GM19328 (cell line): ENCODE data around the gene ZFPL1.
A peak's percentile ranks its signal among the peaks of the same experiment; 100 is the strongest.

ENCODE experiments used
- ATAC-seq: cut with Tn5 transposase; IDR thresholded peaks from one replicate; pipeline ENCODE4 v1.9.1; 2021; ENCODE audit warnings: mild to moderate bottlenecking, moderate library complexity; ENCODE audit not compliant: unreplicated experiment

The ZFPL1 gene

DNA sequence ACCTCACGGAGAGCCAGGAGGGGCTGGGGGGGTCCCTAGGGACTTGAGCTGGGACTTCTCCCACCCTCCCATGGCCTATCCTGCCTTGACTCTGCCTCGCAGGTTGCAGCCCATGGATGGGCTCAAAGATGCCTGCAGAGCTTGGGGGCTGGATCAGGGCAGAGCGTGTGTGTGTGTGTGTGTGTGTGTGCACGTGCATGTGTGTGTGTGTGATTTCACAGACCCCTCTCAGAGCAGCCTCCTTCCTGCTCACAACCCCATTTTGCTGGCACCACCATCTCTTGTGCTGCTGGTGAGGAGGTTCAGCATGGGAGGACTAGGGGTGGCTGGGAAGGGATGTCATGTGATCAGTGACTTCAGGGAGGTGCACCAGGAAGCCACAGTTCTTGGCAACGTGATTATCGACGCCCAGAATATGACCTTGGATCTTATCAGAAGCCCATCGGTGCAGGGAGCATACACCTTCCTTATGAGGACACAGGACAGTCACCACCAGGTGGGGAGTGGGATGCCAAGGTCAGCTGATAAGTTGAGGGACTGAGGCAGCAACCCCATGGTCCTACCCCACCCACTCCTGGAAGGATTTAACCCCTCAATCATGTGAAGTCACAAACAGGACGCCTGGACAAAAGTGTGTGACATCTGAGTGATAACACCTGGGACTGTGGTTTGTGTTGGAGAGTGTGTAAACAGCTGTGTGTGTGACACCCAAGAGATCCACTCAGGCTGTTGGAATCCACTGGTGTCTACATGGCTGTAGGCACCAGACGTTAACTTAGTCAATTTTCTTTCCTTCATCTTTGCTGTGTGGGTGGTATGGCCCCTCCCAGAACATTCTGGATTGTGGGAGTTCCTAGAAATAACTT, 23.8 kb upstream of the ZFPL1 start:
- ATAC-seq: no peak

DNA sequence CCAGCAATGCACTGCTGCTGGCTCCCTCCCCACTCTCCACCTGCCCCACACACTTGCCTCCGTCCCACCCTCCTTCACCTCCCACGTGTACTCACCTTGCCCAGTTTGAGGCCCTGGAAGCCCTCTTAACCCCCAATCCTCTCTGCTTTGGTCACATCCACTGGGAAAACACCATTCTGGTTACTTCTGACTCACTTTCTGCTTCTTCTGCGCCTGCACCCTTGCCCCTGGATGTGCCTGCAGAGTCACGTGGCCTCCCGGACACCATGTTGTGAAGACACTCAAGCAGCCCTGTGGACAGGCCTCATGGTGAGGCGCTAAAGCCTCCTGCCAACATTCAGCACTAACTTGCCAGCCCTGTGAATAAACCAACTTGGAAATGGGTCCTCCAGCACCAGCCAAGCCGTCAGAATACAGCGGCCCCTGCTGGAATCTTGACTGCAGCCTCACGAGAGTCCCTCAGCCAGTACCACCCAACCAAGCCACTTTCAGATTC, 23.1 kb upstream of the ZFPL1 start:
- ATAC-seq: no peak

DNA sequence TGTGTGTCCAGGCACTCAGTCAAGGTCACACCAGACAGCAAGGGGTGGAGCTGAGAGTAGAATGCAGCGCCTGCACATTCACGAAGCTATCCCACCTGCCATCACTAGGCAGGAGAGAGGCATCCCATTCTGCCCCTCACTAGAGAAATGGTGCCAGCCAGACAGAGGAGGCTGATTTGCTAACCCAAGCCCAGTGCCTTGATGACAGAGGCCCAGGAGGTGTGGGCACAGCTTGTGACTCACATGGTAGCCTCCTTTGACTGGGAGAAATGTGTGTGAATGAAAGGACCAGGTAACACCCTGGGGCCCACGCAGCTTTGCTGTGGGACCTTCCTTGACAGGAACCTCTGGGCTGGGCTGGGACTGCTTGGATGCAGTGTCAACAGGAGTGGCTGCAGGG, 20.5 kb upstream of the ZFPL1 start:
- no peak for ATAC-seq

DNA sequence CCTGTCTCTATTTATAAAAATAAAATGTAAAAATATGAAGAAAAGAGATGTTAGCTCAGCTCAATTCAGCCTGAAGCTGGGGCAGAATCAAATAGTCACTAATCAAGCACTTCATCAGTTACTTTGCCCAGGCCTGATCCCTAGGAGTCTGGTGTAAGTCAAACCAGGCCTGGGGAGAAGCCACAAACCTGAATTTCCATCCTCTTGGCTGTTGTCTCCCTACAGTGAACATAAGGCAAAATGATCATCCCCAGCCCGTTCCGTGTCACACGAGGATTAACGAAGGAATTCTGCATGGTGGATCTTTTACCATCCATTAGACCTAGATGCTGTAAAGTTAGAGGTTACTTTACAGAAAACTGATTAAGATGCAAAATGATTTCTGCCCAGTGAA, 19.2 kb upstream of the ZFPL1 start:
- no peak for ATAC-seq

DNA sequence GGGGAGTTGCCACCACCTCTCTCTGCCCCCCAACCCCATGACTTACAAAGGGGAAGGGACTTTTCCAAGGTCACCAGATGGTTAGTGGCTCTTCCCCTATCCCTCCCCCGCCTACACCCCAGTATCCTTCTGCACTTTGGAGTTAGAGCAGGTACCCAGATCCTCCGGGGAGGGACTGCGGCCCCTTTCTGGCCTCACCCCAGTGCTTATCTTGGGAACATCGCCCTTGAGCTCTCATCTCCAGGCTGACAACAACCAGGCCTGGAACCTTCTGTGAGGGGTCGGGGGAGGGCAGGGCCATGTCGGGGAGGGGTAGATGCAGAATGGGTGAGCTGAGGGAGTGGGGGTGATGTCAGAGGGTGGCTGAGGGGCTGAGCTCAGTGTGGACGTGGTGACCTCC, 18.2 kb upstream of the ZFPL1 start:
- no peak for ATAC-seq

DNA sequence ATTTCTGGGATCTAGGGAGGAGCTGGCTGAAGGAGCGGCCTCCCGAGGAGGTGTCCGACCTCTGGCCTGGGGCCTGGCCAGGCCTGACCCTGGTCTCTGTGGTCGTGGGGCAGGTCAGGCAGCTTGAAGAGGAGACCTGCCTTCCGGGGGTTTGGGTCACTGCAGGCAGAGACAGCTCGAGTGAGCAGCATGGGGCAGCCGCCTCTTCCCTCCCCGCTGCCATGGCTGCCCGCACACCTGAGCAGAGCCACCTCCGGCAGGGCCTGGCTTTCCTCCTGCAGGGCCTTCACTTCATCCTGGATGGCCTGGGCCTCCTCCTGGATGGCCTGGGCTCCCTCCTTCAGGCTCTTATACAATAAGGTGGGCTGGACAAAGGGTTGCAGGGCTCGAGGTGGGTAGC, 17.7 kb upstream of the ZFPL1 start:
- ATAC-seq: no peak

DNA sequence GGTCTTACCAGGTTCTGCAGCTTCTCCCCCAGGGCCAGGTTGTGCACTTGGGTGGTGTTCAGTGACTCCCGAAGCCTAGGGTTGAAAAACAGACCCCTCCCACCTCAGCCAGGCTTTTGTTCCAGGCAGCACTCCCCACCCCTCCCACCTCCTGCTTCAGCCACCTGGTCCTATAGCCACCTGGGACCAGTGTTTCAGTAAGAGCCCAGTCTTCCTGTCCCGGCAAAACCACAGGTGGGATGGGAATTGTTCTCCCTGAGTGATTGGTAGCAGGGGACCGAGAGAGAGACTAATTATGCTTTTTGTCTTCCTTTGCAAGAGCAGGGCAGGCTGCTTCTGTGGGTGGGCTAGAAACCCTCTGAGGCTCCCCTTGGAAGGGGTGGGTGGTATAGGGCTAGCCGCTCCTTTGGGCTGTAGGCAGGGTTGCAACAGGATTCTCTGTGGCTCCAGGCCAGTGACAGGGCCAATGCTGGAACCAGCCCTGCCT, 17.2 kb upstream of the ZFPL1 start:
- no peak for ATAC-seq

DNA sequence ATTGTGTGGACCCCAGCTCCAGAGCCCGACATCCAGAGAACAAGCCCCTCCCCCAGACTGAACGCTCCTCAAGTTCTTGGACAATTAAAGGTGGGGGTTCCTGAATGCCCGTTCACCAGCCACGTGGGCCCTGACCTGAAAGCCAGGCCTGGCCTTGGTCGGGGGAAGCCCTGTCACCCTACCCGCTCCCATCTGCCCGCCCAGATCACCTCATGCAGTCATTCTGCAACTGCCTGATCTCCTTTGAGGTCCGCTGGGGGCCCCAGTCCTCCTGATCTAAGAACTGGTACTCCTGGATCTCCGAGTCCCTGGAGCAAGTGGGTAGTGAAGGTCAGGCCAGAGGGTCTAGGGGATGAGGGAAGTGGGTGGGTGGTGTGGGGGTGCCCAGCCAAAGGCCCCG, 16.6 kb upstream of the ZFPL1 start:
- ATAC-seq: no peak

DNA sequence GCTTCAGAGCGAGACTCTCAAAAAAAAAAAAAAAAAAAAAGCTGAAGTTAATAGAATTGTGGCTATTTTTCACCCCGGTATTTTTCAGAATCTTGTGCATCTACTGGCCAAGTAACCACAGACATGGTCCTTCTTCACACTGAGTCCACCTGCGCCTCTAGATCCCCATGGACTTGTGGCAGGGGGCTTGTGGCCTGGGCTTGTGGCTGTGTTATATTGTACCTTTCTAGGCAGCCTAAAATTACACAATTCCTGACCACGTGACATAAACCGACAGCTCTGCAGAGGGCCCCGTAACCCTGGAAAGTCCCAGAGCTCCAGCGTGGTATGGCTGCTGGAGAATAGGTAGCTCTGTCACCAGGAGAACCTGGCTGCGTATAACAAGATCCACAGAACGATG, 14.8 kb upstream of the ZFPL1 start:
- ATAC-seq: no peak

DNA sequence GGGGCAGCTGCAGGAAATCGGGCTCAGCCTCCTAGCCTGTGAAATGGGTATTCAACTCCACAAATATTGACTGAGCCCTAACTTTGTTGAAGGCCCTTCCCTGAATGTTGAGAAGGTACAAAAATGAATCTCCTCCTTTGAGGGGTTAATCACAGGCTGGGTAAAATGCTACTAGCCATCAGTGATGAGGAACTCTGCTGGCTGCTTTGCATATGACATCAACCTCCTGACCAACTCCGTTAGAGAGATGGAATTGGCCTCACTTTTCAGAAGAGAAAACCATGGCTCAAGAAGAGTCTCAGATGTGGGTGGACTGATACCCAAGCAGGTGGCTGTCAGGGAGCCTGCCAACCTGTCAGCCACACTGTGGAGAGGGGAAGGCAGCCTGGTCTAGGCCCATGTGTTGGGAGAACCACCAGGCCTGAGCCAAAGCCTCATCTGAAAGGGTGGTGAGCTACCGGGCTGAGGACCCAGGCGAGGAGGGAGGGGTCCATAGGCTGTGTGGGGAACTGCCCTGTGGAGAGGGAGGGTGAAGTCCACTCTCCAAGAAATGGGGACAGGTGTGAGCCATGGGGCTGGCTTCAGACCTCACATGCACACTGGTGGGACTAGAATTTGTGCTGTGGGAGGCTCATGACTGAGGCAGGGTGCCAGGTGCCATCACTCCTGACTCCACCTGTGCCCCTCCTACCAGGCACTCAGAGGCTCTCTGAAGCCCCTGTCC, 12.0 kb upstream of the ZFPL1 start:
- no peak for ATAC-seq

DNA sequence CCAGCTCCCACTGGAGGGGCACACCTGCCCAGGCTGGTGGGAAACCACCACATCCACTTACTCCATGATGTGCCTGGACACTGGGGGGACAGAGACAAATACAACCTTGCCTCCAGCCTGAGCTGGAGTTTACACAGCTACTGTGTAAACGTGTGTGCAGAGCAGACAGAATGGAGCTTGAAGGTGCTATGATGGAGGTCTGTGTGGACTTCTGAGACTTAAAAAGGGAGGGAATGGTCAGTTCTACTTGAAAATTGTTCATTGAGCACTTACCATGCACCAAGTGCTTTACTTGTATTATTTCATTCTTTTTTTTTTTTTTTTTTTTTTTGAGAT, 11.4 kb upstream of the ZFPL1 start:
- ATAC-seq: no peak

DNA sequence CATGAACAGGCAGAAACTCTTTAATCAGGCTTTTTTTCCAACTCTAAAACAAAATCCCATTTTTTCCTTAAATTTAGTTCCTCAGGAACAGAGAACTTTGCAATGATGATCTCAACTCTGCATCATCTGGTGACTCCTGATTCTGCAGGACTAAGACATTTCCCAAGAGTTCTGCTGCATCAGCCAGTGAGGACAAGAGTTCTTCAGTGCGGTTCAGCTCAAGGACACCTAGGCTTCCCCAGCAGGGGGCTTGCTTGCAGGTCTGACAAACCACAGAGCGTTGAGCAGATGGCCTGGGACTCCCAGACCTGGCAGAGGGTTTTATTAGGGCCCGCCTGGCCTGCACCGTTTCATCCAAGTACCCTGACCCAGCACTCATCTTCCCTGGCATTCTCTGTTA, 6.6 kb upstream of the ZFPL1 start:
- no peak for ATAC-seq

DNA sequence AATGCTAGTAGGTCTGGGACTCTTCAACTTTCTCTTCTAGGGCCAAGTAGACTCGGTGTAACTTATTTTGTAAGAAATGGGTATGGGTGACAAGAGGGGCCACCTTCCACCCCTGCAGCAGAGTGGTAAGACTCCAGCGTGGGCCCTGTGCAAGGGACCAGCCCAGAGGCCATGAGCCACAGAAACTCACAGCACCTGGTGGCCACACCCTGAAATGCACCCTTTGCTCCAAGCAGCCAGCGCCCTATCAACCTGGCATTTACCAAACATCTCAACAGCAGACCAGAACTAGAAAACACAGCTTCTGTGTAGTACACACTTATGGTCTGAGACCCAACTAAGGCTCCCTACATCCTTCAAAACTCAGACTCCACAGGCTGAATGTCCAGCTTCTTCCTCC, 5.9 kb upstream of the ZFPL1 start:
- ATAC-seq: no peak

DNA sequence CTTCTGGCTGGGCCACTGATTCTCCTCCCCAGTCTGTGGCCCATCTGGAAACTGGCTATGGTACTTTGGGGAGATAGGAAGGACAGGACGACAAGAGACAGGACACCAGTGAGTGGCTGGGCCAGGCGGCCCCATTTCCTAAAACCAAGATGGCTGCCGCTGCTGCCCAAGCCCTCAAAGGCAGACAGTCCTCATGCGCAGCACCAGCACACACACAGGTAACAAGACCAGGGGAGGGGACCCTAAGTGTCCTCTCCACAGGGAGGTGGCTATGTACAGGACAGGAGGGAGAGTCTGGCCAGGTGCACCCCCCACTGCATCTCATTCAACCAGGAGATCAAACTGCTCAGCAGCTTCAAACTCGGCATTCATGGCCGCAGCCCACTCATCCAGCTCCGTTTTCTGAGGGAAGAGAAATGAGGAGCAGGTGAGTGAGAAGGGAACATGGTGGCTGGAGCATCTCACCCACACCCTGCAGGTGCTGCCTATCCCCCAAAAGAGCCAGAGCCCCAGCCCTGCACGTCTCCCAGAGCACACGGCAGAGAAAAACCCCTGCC, 5.2 kb upstream of the ZFPL1 start:
- ATAC-seq: no peak

DNA sequence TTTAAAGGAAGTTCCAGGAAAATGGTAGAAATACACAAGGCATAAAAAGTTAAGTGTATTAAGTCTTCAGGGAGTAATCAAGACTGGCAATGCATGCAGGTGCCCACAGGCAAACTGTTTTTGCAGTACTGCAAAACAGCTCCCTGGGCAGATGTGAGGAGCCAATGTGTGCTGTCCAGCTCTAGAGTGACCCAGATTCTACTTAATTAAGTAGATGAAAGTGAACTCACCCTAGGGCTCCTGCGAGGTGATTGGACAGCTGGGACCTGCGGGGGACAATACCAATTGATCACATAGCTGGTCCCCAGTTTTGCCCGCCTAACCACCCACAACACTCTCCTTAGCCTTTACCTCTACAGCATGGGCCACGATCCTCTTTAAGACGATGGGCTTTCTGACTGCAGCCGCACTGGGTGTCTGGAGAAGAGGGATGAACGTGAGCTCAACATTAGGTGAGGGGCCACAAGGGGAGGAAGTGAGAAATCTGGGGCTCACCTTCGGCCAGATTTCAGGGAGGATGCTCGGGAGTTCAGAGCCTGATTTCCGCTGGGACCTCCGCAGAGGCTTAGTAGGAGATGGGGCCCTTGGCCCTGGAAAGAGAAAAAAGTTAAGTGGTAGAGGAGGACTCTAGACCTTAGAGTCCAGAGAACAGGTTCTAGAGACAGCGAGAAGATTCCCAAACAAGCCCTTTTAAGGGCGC, 738 bp upstream of the ZFPL1 start:
- peak; percentile 18 for ATAC-seq

DNA sequence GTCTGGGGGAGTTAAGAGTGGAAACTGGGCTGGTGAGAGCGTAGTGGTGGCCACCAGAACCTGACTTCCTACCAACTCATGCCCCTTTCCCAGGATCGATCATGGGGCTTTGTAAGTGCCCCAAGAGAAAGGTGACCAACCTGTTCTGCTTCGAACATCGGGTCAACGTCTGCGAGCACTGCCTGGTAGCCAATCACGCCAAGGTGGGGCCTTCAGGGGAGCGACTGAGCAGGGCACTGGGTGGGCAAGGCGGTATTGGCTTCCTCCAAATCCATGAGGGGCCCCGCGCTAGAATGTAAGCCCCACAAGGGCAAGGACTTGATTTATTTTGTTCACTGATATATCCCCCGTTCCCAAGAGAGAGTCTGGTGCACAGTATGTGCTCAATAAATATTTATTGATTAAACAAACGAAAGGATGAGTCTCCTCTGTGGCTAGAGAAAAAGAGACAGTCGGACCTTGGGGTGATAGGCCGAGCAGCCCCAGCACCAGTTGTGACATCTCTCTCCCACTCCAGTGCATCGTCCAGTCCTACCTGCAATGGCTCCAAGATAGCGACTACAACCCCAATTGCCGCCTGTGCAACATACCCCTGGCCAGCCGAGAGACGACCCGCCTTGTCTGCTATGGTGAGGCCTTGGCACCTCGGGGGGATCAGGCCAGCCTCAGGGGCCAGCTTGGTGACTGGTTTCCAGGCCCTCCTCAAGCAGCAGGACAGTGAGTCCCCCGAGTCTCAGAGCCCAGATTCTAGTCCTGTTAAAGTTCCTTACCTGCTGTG, 765 bp downstream of the ZFPL1 start:
- no peak for ATAC-seq

DNA sequence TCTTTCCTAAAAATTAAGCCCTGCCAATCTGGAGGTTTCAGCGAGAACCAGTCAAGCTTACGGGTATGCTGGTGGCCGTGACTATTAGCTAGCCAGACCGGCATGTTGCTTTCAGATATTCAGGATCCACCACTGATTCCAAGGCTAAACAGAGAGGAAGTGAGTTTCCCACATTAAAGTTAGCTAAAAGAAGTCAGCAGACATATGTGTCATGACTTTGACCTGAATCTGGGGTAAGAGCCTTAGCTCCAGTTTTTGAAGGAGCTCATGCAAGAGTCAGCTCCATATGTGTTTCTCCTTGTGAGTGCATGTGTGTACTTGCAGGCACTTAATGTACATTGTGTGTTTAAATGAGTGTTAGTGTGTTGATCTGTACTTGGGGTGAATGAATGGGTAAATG, 1.4 kb downstream of the ZFPL1 start:
- ATAC-seq: no peak

DNA sequence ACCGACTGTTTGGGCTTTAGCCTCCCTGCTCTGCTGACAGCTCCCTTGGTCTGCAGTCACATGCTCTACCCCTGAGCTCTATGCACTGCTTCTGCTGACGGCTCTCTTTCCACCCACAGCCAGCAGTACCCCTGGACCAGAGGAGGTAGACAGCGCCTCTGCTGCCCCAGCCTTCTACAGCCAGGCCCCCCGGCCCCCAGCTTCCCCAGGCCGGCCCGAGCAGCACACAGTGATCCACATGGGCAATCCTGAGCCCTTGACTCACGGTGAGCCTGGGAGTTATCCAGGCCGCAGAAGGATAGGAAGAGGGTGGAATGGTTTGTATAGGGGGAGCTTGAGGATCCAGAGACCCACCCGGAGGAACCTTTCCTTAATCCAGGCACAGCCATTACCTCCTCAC, 2.8 kb downstream of the ZFPL1 start:
- no peak for ATAC-seq

DNA sequence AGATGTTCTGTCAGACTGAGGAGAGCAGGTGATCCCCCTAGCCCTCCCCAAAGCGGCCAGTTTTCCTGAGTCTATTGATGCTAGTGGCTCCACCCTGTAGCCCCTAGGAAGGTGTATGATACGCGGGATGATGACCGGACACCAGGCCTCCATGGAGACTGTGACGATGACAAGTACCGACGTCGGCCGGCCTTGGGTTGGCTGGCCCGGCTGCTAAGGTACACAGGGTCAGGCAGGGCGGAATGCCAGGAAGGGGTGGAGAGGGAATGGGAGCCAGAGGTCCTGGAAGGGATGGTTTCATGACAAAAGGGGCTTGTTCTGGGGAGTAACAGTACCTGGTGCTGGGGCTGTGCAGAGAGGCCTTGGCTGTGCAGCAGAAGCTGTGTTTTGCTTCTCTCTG, 3.2 kb downstream of the ZFPL1 start:
- no peak for ATAC-seq

DNA sequence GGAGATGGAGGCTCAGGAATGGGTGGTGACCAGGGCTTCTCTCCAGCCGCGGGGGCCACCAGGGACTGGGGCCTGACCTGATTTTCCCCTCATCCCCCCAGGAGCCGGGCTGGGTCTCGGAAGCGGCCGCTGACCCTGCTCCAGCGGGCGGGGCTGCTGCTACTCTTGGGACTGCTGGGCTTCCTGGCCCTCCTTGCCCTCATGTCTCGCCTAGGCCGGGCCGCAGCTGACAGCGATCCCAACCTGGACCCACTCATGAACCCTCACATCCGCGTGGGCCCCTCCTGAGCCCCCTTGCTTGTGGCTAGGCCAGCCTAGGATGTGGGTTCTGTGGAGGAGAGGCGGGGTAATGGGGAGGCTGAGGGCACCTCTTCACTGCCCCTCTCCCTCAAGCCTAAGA, 3.8 kb downstream of the ZFPL1 start:
- ATAC-seq: no peak

DNA sequence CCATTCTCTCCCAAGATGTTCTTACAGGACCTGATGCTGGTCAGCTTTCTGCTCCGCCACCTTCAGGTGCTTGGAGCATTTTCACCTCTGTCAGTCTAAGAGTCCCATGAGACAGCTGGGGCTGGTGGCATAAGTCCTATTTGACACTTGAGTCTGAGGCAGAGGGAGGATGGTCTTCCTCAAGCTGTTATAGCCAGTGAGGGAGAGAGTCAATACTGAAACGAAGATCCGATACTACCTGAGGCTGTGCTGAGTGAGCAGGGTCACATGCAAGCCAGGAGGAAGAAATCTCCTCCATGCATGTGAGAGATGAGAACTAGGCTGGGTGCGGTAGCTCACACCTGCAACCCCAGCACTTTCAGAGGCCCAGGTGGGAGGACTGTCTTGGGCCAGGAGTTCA, 5.6 kb downstream of the ZFPL1 start:
- ATAC-seq: no peak
